Trophoblast cell (in vitro differentiated cells and primary cell): ENCODE measurements around the gene RIOK1.
A peak's percentile ranks its signal among the peaks of the same experiment; 100 is the strongest.

Source experiments
- DNase-seq, 2 donors: peaks; one replicate each; pipeline ENCODE4 v3.0.0-alpha.2; 2016
- H2AFZ ChIP-seq: 2 replicates; pipeline ENCODE4 v1.6.1; 2013; ENCODE audit warnings: low read length, moderate library complexity, mild to moderate bottlenecking; ENCODE audit not compliant: insufficient read depth, poor library complexity
- H2AK5ac ChIP-seq: 2 replicates; pipeline ENCODE4 v1.6.1; 2013; ENCODE audit warnings: mild to moderate bottlenecking, low read length
- H2BK120ac ChIP-seq: 2 replicates; pipeline ENCODE4 v1.6.1; 2013; ENCODE audit warnings: low read length, mild to moderate bottlenecking, moderate library complexity; ENCODE audit not compliant: insufficient read depth, poor library complexity
- H2BK12ac ChIP-seq: 2 replicates; pipeline ENCODE4 v1.6.1; 2013; ENCODE audit warnings: mild to moderate bottlenecking, low read length, moderate library complexity
- H2BK5ac ChIP-seq: 2 replicates; pipeline ENCODE4 v1.6.1; 2013; ENCODE audit warnings: low read length, low read depth, moderate library complexity, mild to moderate bottlenecking; ENCODE audit not compliant: poor library complexity
- H3K14ac ChIP-seq: 2 replicates; pipeline ENCODE4 v1.6.1; 2013; ENCODE audit warnings: mild to moderate bottlenecking, low read length
- H3K18ac ChIP-seq: 2 replicates; pipeline ENCODE4 v1.6.1; 2013; ENCODE audit warnings: mild to moderate bottlenecking, low read length
- H3K23ac ChIP-seq: 2 replicates; pipeline ENCODE4 v1.6.1; 2013; ENCODE audit warnings: low read length
- H3K27ac ChIP-seq: 2 replicates; pipeline ENCODE4 v1.5.1; 2013; ENCODE audit warnings: low read depth, mild to moderate bottlenecking, inconsistent platforms, low read length, moderate library complexity
- H3K27me3 ChIP-seq: 2 replicates; pipeline ENCODE4 v1.6.1; 2013; ENCODE audit warnings: inconsistent platforms, mild to moderate bottlenecking, low read length, moderate library complexity; ENCODE audit not compliant: insufficient read depth
- H3K36me3 ChIP-seq, 2 experiments: 1 replicate in 1 of 2; 2 replicates in 1 of 2; pipeline ENCODE4 v1.6.1; 2013; ENCODE audit warnings: low read length in 2 of 2, mild to moderate bottlenecking in 2 of 2, moderate library complexity in 1 of 2; ENCODE audit not compliant: insufficient read depth in 2 of 2, control insufficient read depth in 1 of 2
- H3K4ac ChIP-seq: 2 replicates; pipeline ENCODE4 v1.6.1; 2013; ENCODE audit warnings: low read depth, mild to moderate bottlenecking, low read length, moderate library complexity
- H3K4me1 ChIP-seq, 2 experiments: 1 replicate in 1 of 2; 2 replicates in 1 of 2; pipeline ENCODE4 v1.6.1; 2013; ENCODE audit warnings: low read length in 2 of 2, mild to moderate bottlenecking in 2 of 2, moderate library complexity in 1 of 2; ENCODE audit not compliant: insufficient read depth in 2 of 2, control insufficient read depth in 1 of 2
- H3K4me2 ChIP-seq: 2 replicates; pipeline ENCODE4 v1.6.1; 2013; ENCODE audit warnings: inconsistent platforms, mild to moderate bottlenecking, low read length, moderate library complexity
- H3K4me3 ChIP-seq: 2 replicates; pipeline ENCODE4 v1.5.1; 2013; ENCODE audit warnings: mild to moderate bottlenecking, low read depth, low read length, inconsistent platforms
- H3K79me1 ChIP-seq: one replicate; pipeline ENCODE4 v1.6.1; 2013; ENCODE audit warnings: low read length
- H3K79me2 ChIP-seq: 2 replicates; pipeline ENCODE4 v1.6.1; 2013; ENCODE audit warnings: low read length, mild to moderate bottlenecking; ENCODE audit not compliant: control insufficient read depth, insufficient read depth, poor library complexity
- H3K9ac ChIP-seq: 2 replicates; pipeline ENCODE4 v1.6.1; 2013; ENCODE audit warnings: mild to moderate bottlenecking, low read length
- H3K9me3 ChIP-seq: 2 replicates; pipeline ENCODE4 v1.6.1; 2013; ENCODE audit warnings: low read depth, mild to moderate bottlenecking, control low read depth, inconsistent platforms, low read length; ENCODE audit not compliant: insufficient read depth
- H4K12ac ChIP-seq: 2 replicates; pipeline ENCODE4 v1.6.1; 2013; ENCODE audit warnings: low read depth, mild to moderate bottlenecking, low read length, moderate library complexity
- H4K8ac ChIP-seq: 2 replicates; pipeline ENCODE4 v1.6.1; 2013; ENCODE audit warnings: low read depth, mild to moderate bottlenecking, low read length, moderate library complexity
- H4K91ac ChIP-seq: one replicate; pipeline ENCODE4 v1.6.1; 2013; ENCODE audit warnings: low read depth, mild to moderate bottlenecking, low read length, moderate library complexity
- WGBS: extraction: QIAGEN DNeasy Blood & Tissue Kit; methylation state at CpG from one replicate; pipeline ENCODE4 v1.1.7; 2013; ENCODE audit warnings: missing lambda C conversion rate; ENCODE audit not compliant: insufficient read length, insufficient coverage; ENCODE audit errors: extremely low coverage; 5-methylcytosine and 5-hydroxymethylcytosine counted together

RIOK1 gene

GRCh38 chr6:7445101-7445500 lies 55.5 kb downstream of the RIOK1 start:
- H2AK5ac ChIP-seq: no peak overlapping the region
- no peak overlapping the region for H3K4ac ChIP-seq
- H3K4me1 ChIP-seq: peaks cover 0 to 5% of the 10 kb centered on the region in 2 experiments
- no peak overlapping the region for H4K8ac ChIP-seq
- no peak overlapping the region for H3K4me3 ChIP-seq
- no peak overlapping the region for H4K12ac ChIP-seq
- no peak overlapping the region for H4K91ac ChIP-seq
- H3K36me3 ChIP-seq: no peaks in the 10 kb centered on the region
- H3K27me3 ChIP-seq: no peaks in the 10 kb centered on the region
- no peak overlapping the region for H3K14ac ChIP-seq
- H3K23ac ChIP-seq: no peak overlapping the region
- no peak overlapping the region for H3K18ac ChIP-seq
- no peak overlapping the region for H3K27ac ChIP-seq
- no peaks in the 10 kb centered on the region for H3K79me1 ChIP-seq
- peaks cover 1% of the 10 kb centered on the region for H3K79me2 ChIP-seq
- no CpG with 5 or more reads among the region's 2 CpGs for WGBS
- no peak overlapping the region for H3K4me2 ChIP-seq
- H2BK120ac ChIP-seq: no peak overlapping the region
- H2AFZ ChIP-seq: no peak overlapping the region
- H3K9me3 ChIP-seq: no peaks in the 10 kb centered on the region
- DNase-seq: no peak
- H2BK12ac ChIP-seq: peak overlapping the region; percentile 33
- peak overlapping the region; percentile 28 for H3K9ac ChIP-seq
- H2BK5ac ChIP-seq: no peak overlapping the region

- Histone ChIP-seq H3K4ac (no peak overlapping the region), H3K4me1 (peaks cover 0 to 5% of the 10 kb centered on the region in 2 experiments), H2BK12ac (no peak overlapping the region), H3K79me1 (no peaks in the 10 kb centered on the region), H2BK5ac (no peak overlapping the region), H3K4me2 (no peak overlapping the region), H3K18ac (no peak overlapping the region), H2BK120ac (no peak overlapping the region), H3K14ac (no peak overlapping the region), H2AK5ac (peak overlapping the region; percentile 20), H3K27me3 (no peaks in the 10 kb centered on the region), H3K27ac (no peak overlapping the region), H4K12ac (no peak overlapping the region), H4K8ac (no peak overlapping the region), H3K23ac (no peak overlapping the region), H3K9ac (no peak overlapping the region), H3K79me2 (peaks cover 1% of the 10 kb centered on the region), H3K9me3 (no peaks in the 10 kb centered on the region), H4K91ac (peak overlapping the region; percentile 11), H3K4me3 (no peak overlapping the region), H2AFZ (no peak overlapping the region), H3K36me3 (no peaks in the 10 kb centered on the region)
- DNase-seq: no peak
- no CpG with 5 or more reads among the region's 12 CpGs for WGBS
These were observed 56.4 kb downstream of the RIOK1 start for GRCh38 chr6:7445885-7446461.

GRCh38 chr6:7446619-7447325 lies 57.2 kb downstream of the RIOK1 start:
- Histone ChIP-seq H3K23ac (no peak overlapping the region), H3K4me1 (peaks cover 0 to 5% of the 10 kb centered on the region in 2 experiments), H3K4me3 (no peak overlapping the region), H3K4ac (no peak overlapping the region), H3K18ac (no peak overlapping the region), H3K14ac (no peak overlapping the region), H3K27ac (no peak overlapping the region), H3K36me3 (no peaks in the 10 kb centered on the region), H2AK5ac (no peak overlapping the region), H2BK120ac (no peak overlapping the region), H3K27me3 (no peaks in the 10 kb centered on the region), H3K4me2 (no peak overlapping the region), H4K12ac (no peak overlapping the region), H2BK12ac (no peak overlapping the region), H2AFZ (no peak overlapping the region), H4K8ac (no peak overlapping the region), H3K79me2 (peaks cover 1% of the 10 kb centered on the region), H2BK5ac (no peak overlapping the region), H4K91ac (no peak overlapping the region), H3K9me3 (no peaks in the 10 kb centered on the region), H3K79me1 (no peaks in the 10 kb centered on the region), H3K9ac (no peak overlapping the region)
- no peak for DNase-seq
- WGBS: no CpG with 5 or more reads among the region's 15 CpGs

- Histone ChIP-seq H3K4me3 (no peak overlapping the region), H3K4me1 (peaks cover 0 to 5% of the 10 kb centered on the region in 2 experiments), H4K12ac (no peak overlapping the region), H3K27ac (no peak overlapping the region), H3K79me2 (peaks cover 1% of the 10 kb centered on the region), H3K9me3 (peaks cover 2% of the 10 kb centered on the region), H2BK120ac (no peak overlapping the region), H3K14ac (no peak overlapping the region), H3K9ac (no peak overlapping the region), H3K23ac (no peak overlapping the region), H4K91ac (no peak overlapping the region), H3K18ac (no peak overlapping the region), H3K79me1 (no peaks in the 10 kb centered on the region), H3K36me3 (no peaks in the 10 kb centered on the region), H2BK5ac (no peak overlapping the region), H3K4ac (no peak overlapping the region), H3K4me2 (no peak overlapping the region), H4K8ac (no peak overlapping the region), H3K27me3 (no peaks in the 10 kb centered on the region), H2BK12ac (no peak overlapping the region), H2AFZ (no peak overlapping the region), H2AK5ac (no peak overlapping the region)
- WGBS: no CpG with 5 or more reads among the region's 6 CpGs
- DNase-seq: no peak
These were observed 58.6 kb downstream of the RIOK1 start for GRCh38 chr6:7448232-7448631.
